Measurements from ENCODE around the gene FARS2. TPM values are rescaled to one million over a fixed set of nuclear protein-coding genes. Genes with fewer than 3 reads are reported as not detected.

The FARS2 gene
- total and polyA plus RNA-seq, 2 experiments from 2014 or later, result 9.9 to 15.4 TPM

DNA sequence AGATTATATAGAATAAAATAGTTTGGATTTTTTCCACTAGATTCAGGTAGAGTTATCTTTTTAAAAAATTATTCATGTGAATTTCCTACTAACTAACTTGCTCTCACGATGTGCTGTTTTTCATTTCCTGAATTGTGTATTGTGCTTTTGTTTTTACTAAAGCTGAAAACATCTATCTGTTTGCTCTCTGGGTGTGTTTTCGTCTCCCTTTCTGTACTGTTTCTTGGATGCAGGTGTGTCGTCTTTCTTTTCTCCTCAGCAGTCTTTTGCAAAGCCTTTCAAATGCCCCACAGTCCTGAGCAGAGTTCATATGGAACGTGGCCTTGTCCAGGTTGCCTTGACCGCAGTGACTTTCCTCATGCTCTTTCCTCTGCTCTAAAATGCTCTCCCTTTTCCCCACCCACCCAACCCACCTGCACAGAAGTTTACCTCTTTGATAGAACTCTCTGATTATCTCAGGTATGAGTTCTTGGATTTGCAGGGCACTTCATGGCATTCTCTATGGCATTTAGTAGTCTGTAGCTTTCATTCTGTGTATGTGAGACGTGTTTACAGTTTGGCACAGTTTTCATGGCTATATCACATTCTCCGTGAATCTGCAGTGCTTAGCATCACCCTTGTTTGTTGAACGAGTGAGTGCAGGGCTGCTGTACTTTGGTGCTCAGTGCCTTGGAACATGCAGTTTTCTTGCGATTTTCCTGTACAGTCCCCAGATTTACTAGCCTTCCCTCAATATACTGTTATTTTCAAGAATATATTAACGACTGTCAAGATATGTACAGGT lies 77.1 kb downstream of the FARS2 start:
- H3K27ac ChIP-seq, result no peak overlapping the region
- 82% methylated on average over 10 of the region's 10 CpGs for WGBS (ENCODE audit: low lambda C conversion rate, missing lambda C conversion rate)
- no peaks in the 10 kb centered on the region for H3K9me3 ChIP-seq (ENCODE audit: low read depth)
- H4K20me1 ChIP-seq (ENCODE audit: insufficient read depth, poor library complexity, severe bottlenecking), result no peaks in the 10 kb centered on the region
- peaks cover 6% of the 10 kb centered on the region for H3K4me1 ChIP-seq (ENCODE audit: insufficient read depth)
- peaks cover 17% of the 10 kb centered on the region for H3K79me2 ChIP-seq
- no peak overlapping the region for H2AFZ ChIP-seq
- H3K36me3 ChIP-seq (replicated peaks; ENCODE audit: insufficient read depth, low read depth), result no peaks in the 10 kb centered on the region
- TF ChIP-seq, protein P1, sequence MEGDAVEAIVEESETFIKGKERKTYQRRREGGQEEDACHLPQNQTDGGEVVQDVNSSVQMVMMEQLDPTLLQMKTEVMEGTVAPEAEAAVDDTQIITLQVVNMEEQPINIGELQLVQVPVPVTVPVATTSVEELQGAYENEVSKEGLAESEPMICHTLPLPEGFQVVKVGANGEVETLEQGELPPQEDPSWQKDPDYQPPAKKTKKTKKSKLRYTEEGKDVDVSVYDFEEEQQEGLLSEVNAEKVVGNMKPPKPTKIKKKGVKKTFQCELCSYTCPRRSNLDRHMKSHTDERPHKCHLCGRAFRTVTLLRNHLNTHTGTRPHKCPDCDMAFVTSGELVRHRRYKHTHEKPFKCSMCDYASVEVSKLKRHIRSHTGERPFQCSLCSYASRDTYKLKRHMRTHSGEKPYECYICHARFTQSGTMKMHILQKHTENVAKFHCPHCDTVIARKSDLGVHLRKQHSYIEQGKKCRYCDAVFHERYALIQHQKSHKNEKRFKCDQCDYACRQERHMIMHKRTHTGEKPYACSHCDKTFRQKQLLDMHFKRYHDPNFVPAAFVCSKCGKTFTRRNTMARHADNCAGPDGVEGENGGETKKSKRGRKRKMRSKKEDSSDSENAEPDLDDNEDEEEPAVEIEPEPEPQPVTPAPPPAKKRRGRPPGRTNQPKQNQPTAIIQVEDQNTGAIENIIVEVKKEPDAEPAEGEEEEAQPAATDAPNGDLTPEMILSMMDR (IDR thresholded peaks at IDR 0.05; ENCODE audit: poor library complexity), result no peak
- no peak for TF ChIP-seq EZH2phosphoT487 (IDR thresholded peaks at IDR 0.05; ENCODE audit: low read depth, severe bottlenecking, unreplicated experiment)
- no peak for TF ChIP-seq EZH2 (IDR thresholded peaks at IDR 0.05; ENCODE audit: borderline replicate concordance)
- peaks cover 4% of the 10 kb centered on the region for H3K9me2 ChIP-seq (replicated peaks; ENCODE audit: insufficient read depth)
- H3K27me3 ChIP-seq, result no peaks in the 10 kb centered on the region
- DNase-seq (ENCODE audit: low spot score), result no peak
- H3K4me3 ChIP-seq, result no peak overlapping the region
- no peak overlapping the region for H3K4me2 ChIP-seq

DNA sequence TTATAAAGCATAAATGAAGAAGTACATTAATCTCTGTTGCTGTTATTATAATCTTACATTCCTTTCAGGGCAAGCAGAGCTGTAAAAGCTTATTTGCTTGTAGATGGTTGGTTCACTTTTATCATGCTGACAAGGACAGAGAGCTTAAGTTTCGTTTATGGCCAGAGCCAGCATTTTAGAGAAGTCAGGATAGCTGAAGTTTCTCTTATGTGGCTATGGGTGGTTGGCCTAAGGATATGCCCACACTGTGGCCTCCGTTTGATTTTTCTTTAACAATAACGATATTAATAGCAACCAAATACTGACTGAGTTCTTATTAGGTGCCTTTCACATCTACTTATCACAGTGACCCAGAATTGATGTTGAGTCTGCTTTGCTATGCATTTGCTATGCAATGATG lies 78.5 kb downstream of the FARS2 start:
- Histone ChIP-seq H2AFZ (no peak overlapping the region), H4K20me1 (ENCODE audit: insufficient read depth, poor library complexity, severe bottlenecking) (no peaks in the 10 kb centered on the region), H3K27ac (peak overlapping the region; percentile 32), H3K4me3 (no peak overlapping the region), H3K27me3 (no peaks in the 10 kb centered on the region), H3K36me3 (replicated peaks; ENCODE audit: insufficient read depth, low read depth) (no peaks in the 10 kb centered on the region), H3K79me2 (peaks cover 17% of the 10 kb centered on the region), H3K9me2 (replicated peaks; ENCODE audit: insufficient read depth) (peaks cover 4% of the 10 kb centered on the region), H3K4me1 (ENCODE audit: insufficient read depth) (peaks cover 6% of the 10 kb centered on the region), H3K9me3 (ENCODE audit: low read depth) (no peaks in the 10 kb centered on the region), H3K4me2 (no peak overlapping the region)
- 69% methylated on average over 3 of the region's 3 CpGs for WGBS (ENCODE audit: low lambda C conversion rate, missing lambda C conversion rate)
- TF ChIP-seq, protein P1 (IDR thresholded peaks at IDR 0.05; ENCODE audit: poor library complexity), result no peak
- TF ChIP-seq EZH2 (IDR thresholded peaks at IDR 0.05; ENCODE audit: borderline replicate concordance) (no peak), EZH2phosphoT487 (IDR thresholded peaks at IDR 0.05; ENCODE audit: low read depth, severe bottlenecking, unreplicated experiment) (no peak)
- DNase-seq (ENCODE audit: low spot score), result no peak

DNA sequence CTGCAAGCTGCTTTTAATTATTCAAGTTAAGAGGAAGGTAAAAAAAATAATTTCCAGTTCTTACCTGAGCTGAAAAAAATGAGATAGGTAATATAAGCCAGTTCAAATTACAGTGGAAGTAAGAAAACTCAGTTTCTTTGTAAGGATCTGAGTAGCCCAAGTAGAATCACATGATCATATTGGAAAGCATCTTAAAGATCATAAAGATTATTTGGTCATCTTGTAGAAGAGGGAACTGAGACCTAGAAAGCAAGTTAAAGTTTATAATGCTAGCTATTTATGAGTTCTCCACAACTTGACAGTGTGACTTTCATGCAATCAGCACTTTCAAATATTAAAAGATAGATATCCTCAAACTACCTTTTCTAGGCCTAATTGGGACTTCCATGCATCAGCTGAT lies 80.5 kb downstream of the FARS2 start:
- Histone ChIP-seq H3K4me3 (no peak overlapping the region), H3K27me3 (no peaks in the 10 kb centered on the region), H3K36me3 (replicated peaks; ENCODE audit: insufficient read depth, low read depth) (no peaks in the 10 kb centered on the region), H3K79me2 (peaks cover 17% of the 10 kb centered on the region), H3K4me2 (no peak overlapping the region), H3K27ac (no peak overlapping the region), H3K9me2 (replicated peaks; ENCODE audit: insufficient read depth) (no peaks in the 10 kb centered on the region), H2AFZ (no peak overlapping the region), H4K20me1 (ENCODE audit: insufficient read depth, poor library complexity, severe bottlenecking) (no peaks in the 10 kb centered on the region), H3K9me3 (ENCODE audit: low read depth) (no peaks in the 10 kb centered on the region), H3K4me1 (ENCODE audit: insufficient read depth) (peaks cover 6% of the 10 kb centered on the region)
- no peak for DNase-seq (ENCODE audit: low spot score)
- no peak for TF ChIP-seq EZH2 (IDR thresholded peaks at IDR 0.05; ENCODE audit: borderline replicate concordance)
- TF ChIP-seq, protein P1 (IDR thresholded peaks at IDR 0.05; ENCODE audit: poor library complexity), result no peak
- TF ChIP-seq EZH2phosphoT487 (IDR thresholded peaks at IDR 0.05; ENCODE audit: low read depth, severe bottlenecking, unreplicated experiment), result no peak

All from hepatocyte (in vitro differentiated cells).